ENCODE data around the gene PCDHB11. TPM values are rescaled to one million over a fixed set of nuclear protein-coding genes. Genes with fewer than 3 reads are reported as not detected.

The PCDHB11 gene
- total and polyA plus RNA-seq, 2 of the 8 experiments (the other 6 are each of a cell fraction or from before 2014, with no cell fraction given), result 0.50 to 0.86 TPM

DNA sequence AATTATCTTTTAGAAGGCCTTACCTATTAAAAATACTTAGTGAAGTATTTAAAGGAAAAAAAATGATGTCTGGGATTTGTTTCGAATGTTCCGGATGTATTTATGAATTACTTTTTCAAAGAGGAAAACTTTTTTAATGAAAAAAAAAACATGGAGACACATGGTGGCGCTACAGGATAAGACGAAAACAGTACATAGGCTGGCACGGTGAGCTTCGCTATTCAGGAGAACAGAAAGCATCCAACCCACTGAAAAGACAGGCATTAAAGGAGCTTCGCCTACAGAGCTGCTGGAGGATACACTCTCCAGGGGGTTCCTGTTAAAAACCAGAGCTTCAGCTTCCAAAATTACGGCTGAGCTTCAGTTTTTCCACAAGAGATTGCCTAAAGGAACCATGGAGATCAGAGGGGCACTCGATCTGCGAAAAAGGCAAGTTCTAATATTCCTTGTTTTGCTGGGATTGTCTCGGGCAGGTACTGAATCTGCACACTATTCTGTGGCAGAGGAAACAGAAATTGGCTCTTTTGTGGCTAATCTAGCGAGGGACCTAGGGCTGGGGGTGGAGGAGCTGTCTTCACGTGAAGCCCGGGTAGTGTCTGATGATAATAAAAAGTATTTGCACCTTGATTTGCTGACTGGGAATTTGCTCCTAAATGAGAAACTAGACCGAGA is 23.8 kb downstream of the PCDHB11 start, which contains the start of gene PCDHB14 (continued):
- no peak for TF ChIP-seq BRCA1 (IDR thresholded peaks at IDR 0.05; ENCODE audit: low read depth, low read length)
- no peak for TF ChIP-seq CHD7 (IDR thresholded peaks at IDR 0.05; ENCODE audit: insufficient replicate concordance, low read length)
- no peak for TF ChIP-seq PHF8 (conservative IDR thresholded peaks at IDR 0.05; ENCODE audit: low read depth, low read length)
- TF ChIP-seq GTF2F1 (IDR thresholded peaks at IDR 0.05; ENCODE audit: borderline replicate concordance, low read depth, low read length), result no peak
- TF ChIP-seq TCF12 (IDR thresholded peaks at IDR 0.05; ENCODE audit: low read depth, low read length), result no peak
- no peak for TF ChIP-seq MAFK (IDR thresholded peaks at IDR 0.05; ENCODE audit: low read depth, low read length)
- TF ChIP-seq SAP30 (IDR thresholded peaks at IDR 0.05; ENCODE audit: insufficient read depth, insufficient replicate concordance, low read length), result no peak
- no peak for TF ChIP-seq SP1 (IDR thresholded peaks at IDR 0.05; ENCODE audit: low read depth, low read length)
- TF ChIP-seq NRF1 (IDR thresholded peaks at IDR 0.05; ENCODE audit: low read depth, low read length), result no peak
- no peak for TF ChIP-seq CTBP2 (IDR thresholded peaks at IDR 0.05; ENCODE audit: borderline replicate concordance, insufficient read depth, insufficient read length, low read length)
